Testis (tissue), 3 donors: Measurements from ENCODE around the gene SPARC. TPM values are rescaled to one million over a fixed set of nuclear protein-coding genes. Genes with fewer than 3 reads are reported as not detected.

Experiments
- DNase-seq: peaks from one replicate; pipeline ENCODE4 v3.0.0-alpha.2; 2019
- H3K27ac ChIP-seq, 2 donors: fragments of 200-600 bp; sonication (generic); one replicate each; pipeline ENCODE4 v1.5.1; 2019
- H3K27me3 ChIP-seq: fragments of 200-600 bp; sonication (generic); one replicate; pipeline ENCODE4 v1.5.1; 2019
- H3K36me3 ChIP-seq: fragments of 200-600 bp; sonication (generic); one replicate; pipeline ENCODE4 v1.5.1; 2017; ENCODE audit warnings: low read depth; ENCODE audit errors: missing control alignments
- H3K4me1 ChIP-seq: fragments of 200-600 bp; sonication (generic); one replicate; pipeline ENCODE4 v1.5.1; 2019
- H3K4me3 ChIP-seq, 2 donors: fragments of 200-600 bp; sonication (generic); one replicate each; pipeline ENCODE4 v1.5.1; 2017 to 2019
- H3K9me3 ChIP-seq: fragments of 200-600 bp; sonication (generic); one replicate; pipeline ENCODE4 v1.5.1; 2017
- POLR2A ChIP-seq: fragments of 450-650 bp; IDR thresholded peaks from one replicate; pipeline ENCODE4 v1.6.1; 2017; ENCODE audit warnings: antibody characterized with exemption, mild to moderate bottlenecking, moderate library complexity
- WGBS, 2 donors: methylation state at CpG; one replicate each; pipeline ENCODE4 v1.1.5; 2018; 5-methylcytosine and 5-hydroxymethylcytosine counted together
- intact Hi-C: fragments of 100-400 bp; cut with DNase I; formaldehyde crosslinking; loops from one replicate; pipeline ENCODE4 v1.15.1; 2023; ENCODE audit warnings: low total_unique reads
- polyA plus RNA-seq: library from polyadenylated mRNA; stranded (reverse); fragments of 350-450 nt; fragmentation: Illumina TruSeq; extraction: RNeasy Lipid Tissue Mini Kit (QIAGEN cat#74804); gene quantifications from one replicate; pipeline ENCODE4 v1.2.3, GENCODE V29; 2014; ENCODE audit warnings: low read depth, low replicate concordance; ENCODE audit not compliant: insufficient read depth
- total RNA-seq, 2 donors: library from RNA; depleted of rRNA; stranded (reverse); fragments of >200 nt; gene quantifications; one replicate each; pipeline ENCODE4 v1.2.3, GENCODE V29; 2016
- TF ChIP-seq, protein P1 (sequence below), 3 experiments: fragments of 450-650 bp in 2 of 3; fragments of 200-600 bp in 1 of 3; sonication (generic) in 1 of 3; IDR thresholded peaks; one replicate each; pipeline ENCODE4 v1.5.1; 2016 to 2019; ENCODE audit warnings: antibody characterized with exemption in 3 of 3, mild to moderate bottlenecking in 2 of 3, moderate library complexity in 1 of 3

Gene SPARC
- total and polyA plus RNA-seq, 3 donors from 2014 or later = 1,884 to 3,080 (median 2,585) TPM

DNA sequence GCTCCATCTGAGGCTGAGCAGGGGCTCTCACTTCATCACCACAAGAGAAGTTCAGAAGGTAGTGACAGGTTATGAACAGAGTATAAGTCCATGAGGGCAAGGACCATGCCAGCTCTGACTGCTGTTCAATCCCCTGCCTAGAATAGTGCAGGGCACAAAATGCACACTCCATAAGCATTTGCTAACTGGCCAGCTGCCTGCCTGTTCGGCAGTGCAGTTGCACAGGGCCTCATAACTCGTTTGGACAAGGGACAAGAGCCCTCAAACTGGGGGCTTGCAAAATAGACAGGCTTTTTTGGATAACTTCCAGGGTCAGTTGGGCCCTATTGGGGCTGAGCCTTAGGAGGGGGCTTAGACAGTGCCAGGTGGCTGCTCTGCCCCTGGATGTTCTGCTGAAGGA lies 21.1 kb downstream of the SPARC start:
- WGBS, 2 donors = 29 to 44% methylated on average over 2 of the region's 2 CpGs
- no peak overlapping the region for H3K4me3 ChIP-seq
- peaks cover 60% of the 10 kb centered on the region for H3K4me1 ChIP-seq
- no peak for TF ChIP-seq POLR2A
- TF ChIP-seq, protein P1, sequence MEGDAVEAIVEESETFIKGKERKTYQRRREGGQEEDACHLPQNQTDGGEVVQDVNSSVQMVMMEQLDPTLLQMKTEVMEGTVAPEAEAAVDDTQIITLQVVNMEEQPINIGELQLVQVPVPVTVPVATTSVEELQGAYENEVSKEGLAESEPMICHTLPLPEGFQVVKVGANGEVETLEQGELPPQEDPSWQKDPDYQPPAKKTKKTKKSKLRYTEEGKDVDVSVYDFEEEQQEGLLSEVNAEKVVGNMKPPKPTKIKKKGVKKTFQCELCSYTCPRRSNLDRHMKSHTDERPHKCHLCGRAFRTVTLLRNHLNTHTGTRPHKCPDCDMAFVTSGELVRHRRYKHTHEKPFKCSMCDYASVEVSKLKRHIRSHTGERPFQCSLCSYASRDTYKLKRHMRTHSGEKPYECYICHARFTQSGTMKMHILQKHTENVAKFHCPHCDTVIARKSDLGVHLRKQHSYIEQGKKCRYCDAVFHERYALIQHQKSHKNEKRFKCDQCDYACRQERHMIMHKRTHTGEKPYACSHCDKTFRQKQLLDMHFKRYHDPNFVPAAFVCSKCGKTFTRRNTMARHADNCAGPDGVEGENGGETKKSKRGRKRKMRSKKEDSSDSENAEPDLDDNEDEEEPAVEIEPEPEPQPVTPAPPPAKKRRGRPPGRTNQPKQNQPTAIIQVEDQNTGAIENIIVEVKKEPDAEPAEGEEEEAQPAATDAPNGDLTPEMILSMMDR (IDR thresholded peaks at IDR 0.05) = no peak
- intact Hi-C loops = no loop called here
- DNase-seq = no peak
- H3K36me3 ChIP-seq = no peaks in the 10 kb centered on the region
- H3K27me3 ChIP-seq = no peaks in the 10 kb centered on the region
- H3K9me3 ChIP-seq = no peaks in the 10 kb centered on the region
- H3K27ac ChIP-seq = peak overlapping the region; percentile 62 to 84

- intact Hi-C loops = no loop called here
- DNase-seq = no peak
- Histone ChIP-seq H3K4me3 (no peak overlapping the region), H3K4me1 (peaks cover 54% of the 10 kb centered on the region), H3K36me3 (no peaks in the 10 kb centered on the region), H3K27ac (peak overlapping the region; percentile 62 to 84), H3K27me3 (no peaks in the 10 kb centered on the region), H3K9me3 (no peaks in the 10 kb centered on the region)
- WGBS, 2 donors = 30 to 45% methylated on average over 5 to 6 of the region's 6 CpGs
- no peak for TF ChIP-seq POLR2A
- TF ChIP-seq, protein P1 (IDR thresholded peaks at IDR 0.05) = no peak
These were observed 21.8 kb downstream of the SPARC start for GRCh38 chr5:151664694-151665585.

GRCh38 chr5:151663617-151664293 lies 23.0 kb downstream of the SPARC start:
- DNase-seq = peak; percentile 46
- intact Hi-C loops = no loop called here
- WGBS, 2 donors = 42 to 48% methylated on average over 17 of the region's 17 CpGs
- peaks cover 54% of the 10 kb centered on the region for H3K4me1 ChIP-seq
- H3K4me3 ChIP-seq = no peak overlapping the region
- H3K27ac ChIP-seq = peak overlapping the region; percentile 53 to 84
- no peaks in the 10 kb centered on the region for H3K9me3 ChIP-seq
- H3K27me3 ChIP-seq = no peaks in the 10 kb centered on the region
- TF ChIP-seq, protein P1 (IDR thresholded peaks at IDR 0.05) = no peak
- no peak for TF ChIP-seq POLR2A
- H3K36me3 ChIP-seq = no peaks in the 10 kb centered on the region

- no peak for DNase-seq
- Histone ChIP-seq H3K4me1 (peaks cover 54% of the 10 kb centered on the region), H3K27me3 (no peaks in the 10 kb centered on the region), H3K9me3 (no peaks in the 10 kb centered on the region), H3K27ac (peak overlapping the region; percentile 53 to 84), H3K36me3 (no peaks in the 10 kb centered on the region), H3K4me3 (no peak overlapping the region)
- intact Hi-C loops = no loop called here
- WGBS, 2 donors = 71 to 74% methylated on average over 4 of the region's 4 CpGs
- TF ChIP-seq, protein P1 (IDR thresholded peaks at IDR 0.05) = no peak
- TF ChIP-seq POLR2A = no peak
These were observed 23.9 kb downstream of the SPARC start for GRCh38 chr5:151662805-151663204.
